ENCODE measurements around the gene ATP6V1E1.

DNA sequence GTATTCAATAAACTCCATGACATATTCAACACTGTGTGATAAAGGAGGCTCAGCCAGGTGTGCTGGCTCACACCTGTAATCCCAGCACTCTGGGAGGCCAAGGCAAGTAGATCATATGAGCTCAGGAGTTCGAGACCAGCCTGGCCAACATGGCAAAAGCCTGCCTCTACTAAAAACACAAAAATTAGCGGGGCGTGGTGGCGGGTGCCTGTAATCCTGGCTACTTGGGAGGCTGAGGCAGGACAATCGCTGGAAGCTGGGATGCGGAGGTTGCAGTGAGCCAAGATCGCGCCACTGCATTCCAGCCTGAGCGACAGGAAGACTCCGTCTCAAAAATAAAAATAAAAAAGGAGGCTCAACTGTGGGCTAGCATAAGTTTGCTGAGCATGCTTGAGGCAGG is 69.4 kb downstream of the ATP6V1E1 start:
- TF ChIP-seq POLR2A (IDR thresholded peaks at IDR 0.05), result no peak
- TF ChIP-seq, protein P1, sequence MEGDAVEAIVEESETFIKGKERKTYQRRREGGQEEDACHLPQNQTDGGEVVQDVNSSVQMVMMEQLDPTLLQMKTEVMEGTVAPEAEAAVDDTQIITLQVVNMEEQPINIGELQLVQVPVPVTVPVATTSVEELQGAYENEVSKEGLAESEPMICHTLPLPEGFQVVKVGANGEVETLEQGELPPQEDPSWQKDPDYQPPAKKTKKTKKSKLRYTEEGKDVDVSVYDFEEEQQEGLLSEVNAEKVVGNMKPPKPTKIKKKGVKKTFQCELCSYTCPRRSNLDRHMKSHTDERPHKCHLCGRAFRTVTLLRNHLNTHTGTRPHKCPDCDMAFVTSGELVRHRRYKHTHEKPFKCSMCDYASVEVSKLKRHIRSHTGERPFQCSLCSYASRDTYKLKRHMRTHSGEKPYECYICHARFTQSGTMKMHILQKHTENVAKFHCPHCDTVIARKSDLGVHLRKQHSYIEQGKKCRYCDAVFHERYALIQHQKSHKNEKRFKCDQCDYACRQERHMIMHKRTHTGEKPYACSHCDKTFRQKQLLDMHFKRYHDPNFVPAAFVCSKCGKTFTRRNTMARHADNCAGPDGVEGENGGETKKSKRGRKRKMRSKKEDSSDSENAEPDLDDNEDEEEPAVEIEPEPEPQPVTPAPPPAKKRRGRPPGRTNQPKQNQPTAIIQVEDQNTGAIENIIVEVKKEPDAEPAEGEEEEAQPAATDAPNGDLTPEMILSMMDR (IDR thresholded peaks at IDR 0.05), result no peak

All from heart left ventricle (tissue), 13 donors.